Esophagus (tissue), 2 donors: ENCODE data around the gene GCKR. TPM values are rescaled to one million over a fixed set of nuclear protein-coding genes. Genes with fewer than 3 reads are reported as not detected.

Experiments
- H3K27ac ChIP-seq, 2 donors: one replicate each; pipeline ENCODE4 v1.5.1; 2013; ENCODE audit warnings: low read depth in 2 of 2, mild to moderate bottlenecking in 2 of 2, inconsistent platforms in 1 of 2, low read length in 1 of 2, moderate library complexity in 1 of 2
- H3K27me3 ChIP-seq, 2 donors: one replicate each; pipeline ENCODE4 v1.6.1; 2013; ENCODE audit warnings: low read length in 2 of 2, control low read depth in 1 of 2, mild to moderate bottlenecking in 1 of 2; ENCODE audit not compliant: insufficient read depth in 2 of 2, control insufficient read depth in 1 of 2
- H3K36me3 ChIP-seq, 2 donors: one replicate each; pipeline ENCODE4 v1.6.1; 2013; ENCODE audit warnings: low read length in 1 of 2; ENCODE audit not compliant: control insufficient read depth in 2 of 2, insufficient read depth in 2 of 2
- H3K4me1 ChIP-seq, 2 donors: one replicate each; pipeline ENCODE4 v1.6.1; 2013; ENCODE audit warnings: low read length in 1 of 2; ENCODE audit not compliant: control insufficient read depth in 2 of 2, insufficient read depth in 2 of 2
- H3K4me3 ChIP-seq, 2 donors: one replicate each; pipeline ENCODE4 v1.5.1; 2013; ENCODE audit warnings: low read length in 2 of 2, mild to moderate bottlenecking in 2 of 2, low read depth in 1 of 2, moderate library complexity in 1 of 2
- H3K9me3 ChIP-seq, 2 donors: one replicate each; pipeline ENCODE4 v1.6.1; 2013; ENCODE audit warnings: mild to moderate bottlenecking in 2 of 2, low read depth in 1 of 2, low read length in 1 of 2, moderate library complexity in 1 of 2; ENCODE audit not compliant: control insufficient read depth in 2 of 2, insufficient read depth in 1 of 2
- WGBS, 2 donors: extraction: QIAGEN DNeasy Blood & Tissue Kit; methylation state at CpG; one replicate each; pipeline ENCODE4 v1.1.7; 2013; 5-methylcytosine and 5-hydroxymethylcytosine counted together
- polyA plus RNA-seq, 2 donors: library from polyadenylated mRNA; stranded (reverse); fragments of 200-250 nt; gene quantifications; one replicate each; pipeline ENCODE4 v1.2.3, GENCODE V29; 2013
- donor health status: healthy with polysubstance abuse.
- donor health status: Bipolar disorder and iron deficiency.

GCKR gene
- polyA plus RNA-seq, 2 donors = 2.1 to 4.0 TPM

- WGBS, 2 donors = 77 to 94% methylated on average over 2 of the region's 2 CpGs
- Histone ChIP-seq H3K4me1 (no peaks in the 10 kb centered on the region), H3K27me3 (no peaks in the 10 kb centered on the region)
These were observed 62.6 kb downstream of the GCKR start for GRCh38 chr2:27559228-27559627.

GRCh38 chr2:27561060-27561459, 64.4 kb downstream of the GCKR start:
- WGBS, 2 donors = 90% methylated on average over 2 of the region's 2 CpGs
- H3K4me1 ChIP-seq = no peaks in the 10 kb centered on the region
- H3K27ac ChIP-seq = no peak overlapping the region
- no peaks in the 10 kb centered on the region for H3K9me3 ChIP-seq
- no peak overlapping the region for H3K4me3 ChIP-seq
- no peaks in the 10 kb centered on the region for H3K36me3 ChIP-seq
- H3K27me3 ChIP-seq = no peaks in the 10 kb centered on the region

More at GRCh38 chr2:27559228-27559627, 62.6 kb downstream of the GCKR start:
- Histone ChIP-seq H3K4me3 (no peak overlapping the region), H3K9me3 (no peaks in the 10 kb centered on the region), H3K27ac (no peak overlapping the region), H3K36me3 (no peaks in the 10 kb centered on the region)

GRCh38 chr2:27566628-27567027, 70.0 kb downstream of the GCKR start:
- Histone ChIP-seq H3K36me3 (no peaks in the 10 kb centered on the region), H3K9me3 (no peaks in the 10 kb centered on the region)
- WGBS, 2 donors = 51 to 55% methylated on average over 2 of the region's 2 CpGs

GRCh38 chr2:27569398-27569797, 72.8 kb downstream of the GCKR start:
- Histone ChIP-seq H3K9me3 (no peaks in the 10 kb centered on the region), H3K36me3 (no peaks in the 10 kb centered on the region)
- WGBS, 2 donors = 50 to 52% methylated on average over 2 of the region's 2 CpGs

More at GRCh38 chr2:27566628-27567027, 70.0 kb downstream of the GCKR start:
- H3K27me3 ChIP-seq = no peaks in the 10 kb centered on the region
- H3K4me3 ChIP-seq = no peak overlapping the region
- H3K4me1 ChIP-seq = no peaks in the 10 kb centered on the region
- no peak overlapping the region for H3K27ac ChIP-seq

GRCh38 chr2:27571197-27571596, 74.6 kb downstream of the GCKR start:
- Histone ChIP-seq H3K36me3 (no peaks in the 10 kb centered on the region), H3K4me3 (no peak overlapping the region), H3K27me3 (no peaks in the 10 kb centered on the region), H3K9me3 (peaks cover 0 to under 1% of the 10 kb centered on the region in 2 donors), H3K27ac (no peak overlapping the region), H3K4me1 (no peaks in the 10 kb centered on the region)
- WGBS, 2 donors = 74 to 88% methylated on average over 3 of the region's 3 CpGs

More at GRCh38 chr2:27569398-27569797, 72.8 kb downstream of the GCKR start:
- no peak overlapping the region for H3K27ac ChIP-seq
- no peaks in the 10 kb centered on the region for H3K4me1 ChIP-seq
- H3K27me3 ChIP-seq = no peaks in the 10 kb centered on the region
- H3K4me3 ChIP-seq = no peak overlapping the region

- no peaks in the 10 kb centered on the region for H3K4me1 ChIP-seq
- H3K27me3 ChIP-seq = no peaks in the 10 kb centered on the region
- peaks cover 0 to 3% of the 10 kb centered on the region in 2 donors for H3K9me3 ChIP-seq
- no peaks in the 10 kb centered on the region for H3K36me3 ChIP-seq
- WGBS, 2 donors = 87 to 94% methylated on average over 1 of the region's 1 CpG
- no peak overlapping the region for H3K27ac ChIP-seq
- H3K4me3 ChIP-seq = no peak overlapping the region
These were observed 75.0 kb downstream of the GCKR start for GRCh38 chr2:27571681-27572080.

GRCh38 chr2:27572439-27572838, 75.8 kb downstream of the GCKR start:
- Histone ChIP-seq H3K36me3 (no peaks in the 10 kb centered on the region), H3K4me3 (no peak overlapping the region), H3K9me3 (peaks cover 0 to 3% of the 10 kb centered on the region in 2 donors), H3K27ac (no peak overlapping the region), H3K4me1 (no peaks in the 10 kb centered on the region), H3K27me3 (no peaks in the 10 kb centered on the region)
- 67 to 79% methylated on average over 2 of the region's 2 CpGs for WGBS, 2 donors

GRCh38 chr2:27572998-27573429, 76.4 kb downstream of the GCKR start:
- H3K36me3 ChIP-seq = no peaks in the 10 kb centered on the region
- peaks cover 0 to 3% of the 10 kb centered on the region in 2 donors for H3K9me3 ChIP-seq
- WGBS, 2 donors = 66 to 70% methylated on average over 6 of the region's 6 CpGs
- H3K27me3 ChIP-seq = no peaks in the 10 kb centered on the region
- H3K4me3 ChIP-seq = no peak overlapping the region
- no peaks in the 10 kb centered on the region for H3K4me1 ChIP-seq
- H3K27ac ChIP-seq = no peak overlapping the region

Other genes with a start within 250 kb of the GCKR start
- under 1 TPM; 0.08 to 0.09 TPM for gene SLC30A3, start 233.8 kb upstream of the GCKR start, polyA plus RNA-seq
- under 1 TPM; 0.05 to 0.14 TPM for gene DNAJC5G, start 221.4 kb upstream of the GCKR start, polyA plus RNA-seq
- gene TRIM54, start 214.4 kb upstream of the GCKR start, polyA plus RNA-seq = under 1 TPM; 0.05 to 0.18 TPM
- gene UCN, start 188.4 kb upstream of the GCKR start, polyA plus RNA-seq = 1 to 10 TPM in 1 of 2 donors, under 1 TPM in 1; 0.41 to 1.1 TPM
- gene MPV17, start 173.7 kb upstream of the GCKR start, polyA plus RNA-seq = 10 to 100 TPM; 44.9 to 71.2 TPM
- gene GTF3C2, start 140.1 kb upstream of the GCKR start, polyA plus RNA-seq = 10 to 100 TPM; 41.5 to 43.8 TPM
- 10 to 100 TPM; 44.1 to 55.5 TPM for gene EIF2B4, start 126.5 kb upstream of the GCKR start, polyA plus RNA-seq
- 10 to 100 TPM; 36.9 to 61.7 TPM for gene SNX17, start 126.2 kb upstream of the GCKR start, polyA plus RNA-seq
- gene ZNF513, start 116.1 kb upstream of the GCKR start, polyA plus RNA-seq = 10 to 100 TPM; 20.0 to 34.5 TPM
- gene PPM1G, start 87.2 kb upstream of the GCKR start, polyA plus RNA-seq = 10 to 100 TPM; 40.3 to 65.0 TPM
- gene NRBP1, start 68.2 kb upstream of the GCKR start, polyA plus RNA-seq = 10 to 100 TPM; 51.9 to 95.7 TPM
- gene KRTCAP3, start 54.5 kb upstream of the GCKR start, polyA plus RNA-seq = 10 to 100 TPM; 21.0 to 30.3 TPM
- gene IFT172, start 7.1 kb upstream of the GCKR start, polyA plus RNA-seq = 10 to 100 TPM; 12.8 to 27.5 TPM
- 10 to 100 TPM; 22.2 to 34.0 TPM for gene FNDC4, start 1.6 kb upstream of the GCKR start, polyA plus RNA-seq
- gene ZNF512, start 86.2 kb downstream of the GCKR start, polyA plus RNA-seq = 1 to 10 TPM; 5.6 to 6.6 TPM
- gene CCDC121, start 132.2 kb downstream of the GCKR start, polyA plus RNA-seq = 1 to 10 TPM; 1.0 to 1.2 TPM
- 10 to 100 TPM; 15.0 to 25.0 TPM for gene GPN1, start 132.2 kb downstream of the GCKR start, polyA plus RNA-seq
- 10 to 100 TPM; 16.6 to 22.8 TPM for gene SUPT7L, start 166.8 kb downstream of the GCKR start, polyA plus RNA-seq
- 10 to 100 TPM in 1 of 2 donors, 1 to 10 TPM in 1; 10.0 to 15.1 TPM for gene SLC4A1AP, start 167.1 kb downstream of the GCKR start, polyA plus RNA-seq